Testis (tissue), 2 donors: ENCODE results near the gene TMEM120B.

Experiments used
- CTCF ChIP-seq, 3 experiments: fragments of 450-650 bp in 2 of 3; fragments of 200-600 bp in 1 of 3; sonication (generic) in 1 of 3; IDR thresholded peaks; one replicate each; pipeline ENCODE4 v1.5.1; 2016 to 2019; ENCODE audit warnings: antibody characterized with exemption in 3 of 3, mild to moderate bottlenecking in 2 of 3, moderate library complexity in 1 of 3
- POLR2A ChIP-seq: fragments of 450-650 bp; IDR thresholded peaks from one replicate; pipeline ENCODE4 v1.6.1; 2017; ENCODE audit warnings: antibody characterized with exemption, mild to moderate bottlenecking, moderate library complexity

GRCh38 chr12:121701667-121702277 lies 10.8 kb upstream of the TMEM120B start:
- TF ChIP-seq CTCF (IDR thresholded peaks at IDR 0.05), result no peak
- no peak for TF ChIP-seq POLR2A
